HPDE6-E6E7 (cell line): ENCODE data around the gene BSPH1.
"Not testable (repeated sequence)": the region's sequence is repeated elsewhere in the genome, so short reads cannot be mapped to it uniquely, and the experiment has no call there.

ENCODE experiments used
- DNase-seq: peaks from one replicate; pipeline ENCODE4 v3.0.0; 2011; ENCODE audit warnings: missing footprints; ENCODE audit errors: extremely low spot score

The BSPH1 gene, protein sequence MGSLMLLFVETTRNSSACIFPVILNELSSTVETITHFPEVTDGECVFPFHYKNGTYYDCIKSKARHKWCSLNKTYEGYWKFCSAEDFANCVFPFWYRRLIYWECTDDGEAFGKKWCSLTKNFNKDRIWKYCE

DNA sequence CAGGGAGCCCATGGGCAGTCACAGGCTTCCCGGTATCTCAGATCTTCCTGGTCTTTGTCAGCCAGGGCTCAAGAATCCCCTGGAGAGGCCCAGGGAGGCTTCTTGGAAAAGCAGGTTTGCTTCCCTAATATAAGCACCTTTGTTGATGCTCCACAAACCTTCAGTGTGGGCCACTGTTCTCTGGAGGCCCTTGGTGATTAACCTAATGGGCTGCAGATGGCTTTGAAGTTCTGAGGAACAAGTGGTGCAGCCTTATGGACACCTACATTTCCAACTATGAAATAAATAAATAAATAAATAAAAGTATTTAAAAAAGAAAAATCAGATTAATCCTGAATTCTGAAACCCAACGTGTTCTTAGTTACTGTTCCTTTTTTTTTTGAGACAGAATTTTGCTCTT, at the start of gene BSPH1:
TSS of gene BSPH1 (minus strand) at position 101 of the 400 bp plus-strand sequence. CDS start at position 12, 89 bp downstream.
- no peak for DNase-seq

DNA sequence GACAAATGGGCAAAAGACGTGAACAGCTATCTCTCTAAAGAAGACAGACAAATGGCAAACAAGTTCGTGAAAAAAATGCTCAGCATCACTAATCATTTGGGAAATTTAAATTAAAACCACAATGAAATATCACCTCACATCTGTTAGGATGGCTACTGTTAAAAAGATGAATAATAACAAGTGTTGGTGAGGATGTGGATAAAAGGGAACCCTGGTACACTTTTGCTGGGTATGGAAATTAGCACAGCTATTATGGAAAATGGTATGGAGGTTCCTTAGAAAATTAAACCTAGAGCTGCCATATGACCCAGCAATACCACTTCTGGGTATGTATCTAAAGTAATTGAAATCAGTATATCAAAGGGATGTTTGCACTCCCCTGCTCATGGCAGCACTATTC, 44.8 kb upstream of the BSPH1 start:
- DNase-seq: no peak

DNA sequence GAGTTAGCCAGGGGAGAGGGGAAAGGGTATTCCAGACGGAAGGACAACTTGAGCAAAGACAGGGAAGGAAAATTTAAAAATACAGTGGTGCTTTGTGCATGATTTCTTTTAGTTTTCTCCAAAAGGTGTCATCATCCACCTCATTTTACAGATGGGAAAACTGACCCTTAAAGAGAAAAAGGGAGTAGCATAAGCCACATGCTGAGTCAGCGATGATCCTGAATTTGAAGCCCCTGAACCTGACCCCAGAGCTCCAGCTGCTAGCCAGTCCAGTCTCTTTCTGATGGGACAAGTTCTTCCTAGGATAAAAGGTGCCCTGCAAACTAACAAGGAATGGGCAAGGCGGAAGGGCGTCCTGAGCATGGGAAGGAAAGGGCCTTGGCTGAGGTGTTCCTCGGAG, 41.6 kb upstream of the BSPH1 start:
- DNase-seq: no peak

DNA sequence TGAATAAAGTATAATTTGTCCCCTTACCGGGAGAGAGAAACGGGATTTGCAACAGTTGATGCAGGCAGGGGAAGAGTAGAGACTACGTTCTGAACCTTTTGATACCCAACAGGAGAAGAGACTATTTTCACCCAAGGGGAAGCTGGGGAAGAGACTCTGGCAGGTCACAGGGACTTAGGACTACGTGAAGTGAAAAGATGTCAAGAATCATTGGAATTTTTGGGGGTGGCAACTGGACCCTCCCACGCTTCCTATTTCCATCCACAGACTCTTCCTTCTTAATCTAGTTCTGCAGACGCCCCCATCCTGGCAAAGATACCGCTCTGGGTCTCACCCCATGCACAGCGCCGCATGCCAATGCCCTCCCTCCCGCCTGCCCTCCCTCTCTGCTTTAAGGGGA, 38.1 kb upstream of the BSPH1 start:
- no peak for DNase-seq

DNA sequence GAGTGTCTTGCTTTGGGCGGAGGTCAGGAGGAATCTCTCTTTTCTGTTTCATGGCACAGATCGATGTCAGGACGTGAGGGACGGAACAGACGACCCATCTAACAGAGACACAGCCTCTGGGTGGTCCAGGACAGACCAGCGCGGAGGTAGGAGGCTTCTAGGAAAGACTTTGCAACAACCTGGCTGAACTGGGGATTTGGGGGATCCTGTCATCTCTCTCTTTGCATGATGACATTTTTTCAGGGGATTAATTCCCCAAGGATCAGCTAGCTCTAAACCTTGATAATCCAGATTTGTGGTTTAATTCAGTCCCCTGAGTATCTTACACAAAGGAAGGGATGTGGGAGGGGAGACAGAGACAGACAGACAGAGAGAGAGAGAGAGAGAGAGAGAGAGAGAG, 37.5 kb upstream of the BSPH1 start:
- DNase-seq: no peak

DNA sequence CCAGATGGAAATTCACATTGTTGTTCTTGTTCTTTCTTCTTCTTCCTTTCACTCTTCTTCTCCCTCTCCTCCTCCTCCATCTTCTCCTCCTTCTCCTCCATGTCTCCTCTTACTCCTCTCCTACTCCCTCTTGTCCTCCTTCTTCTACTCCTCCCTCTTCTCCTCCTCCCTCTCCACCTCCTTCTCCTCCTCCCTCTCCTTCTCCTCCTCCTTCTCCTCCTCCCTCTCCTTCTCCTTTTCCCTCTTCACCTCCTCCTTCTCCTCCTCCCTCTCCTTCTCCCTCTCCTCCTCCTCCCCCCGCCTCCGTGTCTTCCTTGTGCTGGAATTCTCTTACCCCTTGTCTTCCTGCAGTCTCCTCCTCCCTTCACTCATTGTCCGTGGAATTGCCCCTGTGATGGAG, 33.5 kb upstream of the BSPH1 start:
- no peak for DNase-seq

DNA sequence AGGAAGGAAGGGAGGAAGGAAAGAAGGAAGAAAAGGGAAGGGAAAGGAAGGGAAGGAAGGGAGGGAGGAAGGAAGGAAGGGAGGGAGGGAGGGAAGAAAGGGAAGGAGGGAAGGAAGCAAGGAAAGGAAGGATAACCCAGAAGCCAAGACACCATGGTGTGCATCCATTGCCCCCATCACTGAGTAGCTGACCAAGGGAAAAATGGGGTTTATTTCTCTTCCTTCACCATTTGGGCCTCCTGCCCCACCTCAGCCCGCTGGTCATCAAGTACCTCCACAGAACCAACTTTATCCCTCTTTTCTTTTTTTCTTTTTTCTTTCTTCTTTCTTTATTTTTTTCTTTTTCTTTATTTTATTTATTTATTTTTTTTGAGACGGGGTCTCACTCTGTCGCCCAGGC, 31.5 kb upstream of the BSPH1 start:
- DNase-seq: no peak

DNA sequence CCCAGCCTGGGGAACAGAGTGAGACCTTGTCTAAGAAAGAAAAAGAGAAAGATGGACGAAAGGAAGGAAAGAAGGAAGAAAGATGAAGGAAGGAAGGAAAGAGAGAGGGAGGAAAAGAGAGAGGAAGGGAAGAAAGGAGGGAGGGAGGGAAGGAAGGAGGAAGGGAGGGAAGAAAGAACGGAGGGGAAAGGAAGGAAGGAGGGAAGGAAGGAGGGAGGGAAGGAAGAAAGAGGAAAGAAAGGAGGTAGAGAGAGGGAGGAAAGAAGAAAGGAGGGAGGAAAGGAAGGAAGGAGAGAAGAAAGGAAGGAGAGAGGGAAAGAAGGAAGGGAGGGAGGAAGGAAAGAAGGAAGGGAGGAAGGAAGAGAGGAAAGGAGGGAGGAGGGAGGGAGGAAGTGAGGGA, 31.0 kb upstream of the BSPH1 start:
- no peak for DNase-seq

DNA sequence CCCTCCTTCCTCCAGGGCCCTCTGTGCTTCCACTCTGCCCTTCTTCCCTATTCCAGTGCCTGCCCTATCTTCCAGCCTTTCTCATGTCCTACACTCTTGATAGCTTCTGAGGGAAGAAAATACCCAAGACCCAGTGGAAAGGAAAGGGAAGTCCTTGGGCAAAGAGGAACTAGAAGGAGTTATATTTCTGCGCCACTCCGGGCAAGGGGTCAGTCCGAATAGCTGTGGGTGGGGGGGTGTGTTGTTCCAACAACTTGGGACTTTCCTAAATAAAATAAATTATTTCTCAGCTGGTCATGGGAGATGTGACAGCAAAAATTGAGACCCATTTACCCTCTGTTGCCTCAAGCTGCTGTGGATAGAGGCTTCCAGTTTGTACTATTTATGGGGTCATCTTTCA, 28.7 kb upstream of the BSPH1 start:
- no peak for DNase-seq

DNA sequence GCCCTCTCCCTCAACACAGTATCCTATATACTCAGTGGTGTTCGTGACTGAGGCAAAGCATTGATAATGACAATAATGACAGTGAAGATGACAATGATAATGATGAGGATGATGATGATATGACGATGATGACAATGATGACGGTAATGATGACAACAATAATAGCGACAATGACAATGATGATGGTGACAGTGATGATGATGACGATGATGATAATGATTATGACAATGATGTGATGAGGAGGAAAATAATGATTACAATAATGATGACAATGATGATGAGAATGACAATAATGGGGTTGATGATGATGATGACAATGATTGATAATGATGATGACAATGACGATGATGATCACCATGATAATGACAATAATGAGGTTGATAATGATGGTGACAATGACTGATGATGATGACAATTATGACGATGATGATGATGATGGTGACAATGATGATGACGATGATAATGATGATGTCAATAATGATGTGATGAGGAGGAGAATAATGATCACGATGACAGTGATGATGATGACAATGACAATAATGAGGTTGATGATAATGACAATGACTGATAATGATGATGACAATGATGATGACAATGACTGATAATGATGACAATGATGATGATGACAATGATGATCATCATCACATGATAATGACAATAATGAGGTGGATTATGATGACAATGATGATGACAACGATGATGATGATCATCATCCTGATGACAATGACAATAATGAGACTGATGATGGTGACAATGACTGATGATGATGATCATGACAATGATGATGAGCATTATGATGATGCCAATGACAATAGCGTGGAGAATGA, 19.2 kb upstream of the BSPH1 start:
- DNase-seq: no peak

DNA sequence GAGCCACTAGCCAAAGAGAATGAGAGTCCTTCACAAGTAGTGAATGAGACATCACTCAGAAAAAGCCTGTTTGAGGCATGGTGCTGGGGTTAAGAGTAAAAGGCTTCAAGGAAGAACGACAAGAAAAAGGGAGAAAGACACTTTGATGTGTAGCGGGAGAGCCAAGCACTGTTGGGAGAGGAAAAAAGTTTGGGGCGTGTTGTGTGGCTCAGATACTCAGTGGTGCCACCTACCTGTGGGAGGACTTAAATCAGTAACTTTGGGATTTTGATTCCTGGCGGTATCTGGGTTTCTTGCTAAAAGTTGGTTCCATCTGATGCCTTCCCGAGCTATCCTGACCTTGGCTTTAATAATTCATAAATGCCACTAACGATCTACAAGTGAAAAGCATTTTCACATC, 14.8 kb upstream of the BSPH1 start:
- no peak for DNase-seq

DNA sequence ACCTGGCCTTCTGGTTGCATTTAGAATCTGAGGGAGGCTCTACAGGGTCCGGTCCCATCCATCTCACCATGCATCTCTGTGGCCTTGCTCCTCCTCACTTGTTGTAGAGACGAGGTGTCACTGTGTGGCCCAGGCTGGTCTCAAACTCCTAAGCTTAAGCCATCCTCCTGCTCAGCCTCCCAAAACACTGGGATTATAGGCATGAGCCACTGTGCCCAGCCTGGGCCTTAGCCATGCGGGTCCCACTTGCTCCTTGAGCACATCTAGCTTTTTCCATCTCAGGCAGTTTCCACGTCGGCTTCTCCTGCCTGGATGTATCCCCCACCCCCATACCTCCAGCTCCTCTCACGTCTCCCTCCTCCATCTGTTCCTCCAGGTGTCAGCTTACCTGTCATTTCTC, 12.3 kb upstream of the BSPH1 start:
- no peak for DNase-seq

DNA sequence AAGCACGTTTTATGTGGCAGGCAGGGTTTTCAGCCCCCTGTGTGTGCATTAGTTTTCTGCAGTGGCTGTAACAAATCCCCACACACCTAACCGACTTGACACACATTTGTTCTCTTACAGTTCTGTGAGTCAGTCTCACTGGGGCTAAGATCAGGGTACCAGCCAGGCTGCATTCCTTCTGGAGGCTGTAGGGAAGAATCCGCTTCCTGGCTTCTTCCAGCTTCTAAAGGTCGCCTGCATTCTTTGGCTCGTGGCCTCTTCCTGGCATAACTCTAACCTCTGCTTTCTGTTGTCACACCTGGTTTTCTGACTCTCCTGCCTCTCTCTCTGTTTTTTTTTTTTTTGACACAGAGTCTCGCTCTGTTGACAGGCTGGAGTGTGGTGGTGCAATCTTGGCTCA, 8.9 kb upstream of the BSPH1 start:
- DNase-seq: no peak

DNA sequence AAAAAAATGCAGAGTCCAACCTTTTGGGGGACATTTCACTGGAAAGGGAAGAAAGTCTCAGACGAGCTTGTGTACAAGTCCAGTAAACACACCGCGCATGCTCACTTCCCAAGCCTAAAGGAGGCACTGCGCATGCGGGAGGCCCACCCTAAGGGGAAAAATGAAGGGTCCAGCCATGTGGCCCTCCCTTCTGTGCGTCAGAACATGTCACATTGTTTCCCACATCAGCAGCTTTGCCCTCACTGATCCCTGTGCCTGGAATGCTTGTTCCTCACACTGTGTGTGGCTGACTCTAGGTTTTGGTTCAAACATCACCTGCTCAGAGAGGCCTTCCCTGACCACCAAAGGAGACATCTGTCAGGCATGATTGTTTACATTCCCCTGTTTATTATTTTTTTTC, 6.8 kb upstream of the BSPH1 start:
- no peak for DNase-seq

DNA sequence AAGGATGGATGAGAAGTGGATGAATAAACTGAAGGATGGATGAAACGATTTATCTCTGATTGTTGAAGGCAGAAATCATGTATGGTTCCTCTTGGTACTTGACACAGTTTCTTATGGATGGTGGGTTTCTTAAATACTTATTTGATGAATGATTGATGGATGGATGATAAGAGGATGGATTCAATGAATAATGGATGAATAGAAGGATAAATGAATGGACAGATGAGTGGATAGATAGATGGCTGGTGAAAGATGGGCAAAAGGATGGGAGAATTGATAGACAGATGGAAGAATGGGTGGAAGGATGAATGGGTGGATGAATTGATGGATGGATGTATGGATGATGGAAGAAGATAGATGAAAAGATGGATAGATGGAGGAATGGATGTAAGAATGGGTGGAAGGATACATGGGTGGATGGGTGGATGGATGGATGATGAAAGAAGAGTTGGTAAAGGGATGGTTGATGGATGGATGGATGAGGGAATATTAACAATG, 4.3 kb upstream of the BSPH1 start:
- no peak for DNase-seq

DNA sequence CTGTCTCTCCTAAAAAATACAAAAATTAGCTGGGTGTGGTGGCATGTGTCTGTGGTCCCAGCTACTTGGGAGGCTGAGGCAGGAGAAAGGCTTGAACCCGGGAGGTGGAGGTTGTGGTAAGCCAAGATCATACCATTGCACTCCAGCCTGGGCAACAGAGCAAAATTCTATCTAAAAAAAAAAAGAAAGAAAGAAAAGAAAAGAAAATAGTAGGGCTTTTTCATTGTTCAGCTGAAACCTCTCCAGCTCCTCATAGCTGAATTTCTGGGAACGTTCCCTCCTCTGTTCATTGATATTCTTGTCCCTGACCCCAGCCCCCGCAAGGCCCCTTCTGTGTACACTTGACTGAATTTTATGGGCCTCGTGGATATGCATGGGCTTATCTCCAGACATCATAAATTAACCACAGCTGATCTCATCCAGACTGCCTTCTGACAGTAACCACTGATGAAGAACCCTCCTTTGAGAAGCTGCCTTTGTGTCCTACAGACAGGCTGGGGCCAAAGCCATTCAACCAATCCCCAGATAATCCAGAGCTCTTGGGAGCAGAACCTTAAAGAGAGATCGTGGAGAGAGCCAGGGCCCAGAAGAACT, 2.3 kb upstream of the BSPH1 start, which contains the start of gene ELSPBP1:
TSS of gene ELSPBP1 (plus strand) at position 424 of the 594 bp plus-strand sequence. CDS start 14,036 bp downstream, outside the sequence.
- DNase-seq: no peak

DNA sequence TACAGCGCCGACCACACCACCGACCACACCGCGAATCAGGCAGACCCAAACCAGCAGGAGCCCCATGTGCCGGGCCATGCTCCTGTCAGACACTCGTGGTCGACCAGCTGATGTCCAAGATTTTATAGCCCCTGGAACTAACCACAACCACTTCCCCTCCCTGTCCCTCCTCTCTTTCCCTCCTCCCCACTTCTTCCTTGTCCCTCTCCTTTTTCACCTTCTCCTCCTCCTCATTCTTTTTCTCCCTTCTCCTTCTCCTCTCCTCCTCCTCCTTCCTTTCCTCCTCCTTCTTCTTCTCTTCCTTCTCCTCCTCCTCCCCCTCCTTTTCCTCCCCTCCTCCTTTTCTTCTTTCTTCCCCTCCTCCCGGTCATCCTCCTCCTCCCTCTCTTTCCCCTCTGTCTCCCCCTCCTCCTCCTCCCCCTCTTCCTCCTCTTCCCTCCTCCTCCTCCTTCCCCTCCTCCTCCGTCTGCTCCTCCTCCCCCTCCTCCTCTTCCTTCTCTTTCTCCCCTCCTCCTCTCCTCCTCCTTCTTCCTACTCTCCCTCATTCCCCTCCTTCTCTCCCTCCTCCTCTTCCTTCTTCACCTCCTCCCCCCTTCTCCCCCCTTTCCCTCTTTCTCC, 670 bp downstream of the BSPH1 start:
- no peak for DNase-seq

DNA sequence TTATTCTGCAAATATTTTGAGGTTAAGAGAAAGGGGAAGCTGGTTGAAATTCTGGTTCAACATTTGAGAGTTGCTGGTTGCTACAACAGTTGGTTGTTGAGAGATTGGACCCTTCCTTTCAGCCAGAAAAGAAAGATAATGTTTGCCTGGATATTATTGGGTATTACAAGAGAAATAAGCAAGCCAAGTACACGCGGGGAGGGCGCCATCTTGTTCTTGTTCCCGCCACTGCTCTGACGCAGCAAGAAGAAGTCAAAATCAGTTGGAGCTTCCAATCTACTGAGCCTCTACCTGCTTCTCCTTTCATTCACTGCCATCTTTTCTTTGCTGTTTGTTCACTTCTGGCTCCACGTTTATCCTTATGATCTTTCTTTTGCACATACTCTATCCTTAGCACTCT, 18.4 kb downstream of the BSPH1 start:
- no peak for DNase-seq

DNA sequence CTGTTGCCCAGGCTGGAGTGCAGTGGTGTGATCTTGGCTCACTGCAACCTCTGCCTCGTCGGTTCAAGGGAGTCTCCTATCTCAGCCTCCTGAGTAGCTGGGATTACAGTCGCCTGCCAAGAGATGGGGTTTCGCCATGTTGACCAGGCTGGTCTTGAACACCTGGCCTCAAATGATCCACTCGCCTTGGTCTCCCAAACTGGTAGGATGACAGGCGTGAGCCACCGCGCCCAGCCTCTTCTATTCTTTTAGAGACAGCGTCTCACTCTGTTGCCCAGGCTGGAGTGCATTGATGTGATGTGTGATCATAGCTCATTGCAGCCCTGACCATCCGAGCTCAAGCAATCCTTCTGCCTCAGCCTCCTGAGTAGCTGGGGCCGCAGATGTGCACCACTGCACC, 36.0 kb downstream of the BSPH1 start:
- DNase-seq: not testable (repeated sequence)

DNA sequence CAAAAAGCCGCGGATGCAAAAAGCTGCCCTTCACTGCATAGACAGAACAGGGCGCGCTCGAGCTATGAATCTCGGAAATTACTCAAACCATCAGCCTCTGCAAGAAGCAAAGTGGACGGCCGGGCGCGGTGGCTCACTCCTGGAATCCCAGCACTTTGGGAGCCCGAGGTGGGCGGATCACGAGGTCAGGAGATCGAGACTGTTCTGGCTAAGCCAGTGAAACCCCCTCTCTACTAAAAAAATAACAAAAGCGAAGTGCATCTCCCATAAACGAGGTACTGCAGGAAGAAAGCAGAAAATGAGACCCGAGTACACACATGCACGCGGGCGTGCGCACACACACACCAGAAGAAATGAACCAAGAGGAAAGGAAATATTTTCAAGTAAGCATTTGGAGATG, 39.8 kb downstream of the BSPH1 start:
- not testable (repeated sequence) for DNase-seq

DNA sequence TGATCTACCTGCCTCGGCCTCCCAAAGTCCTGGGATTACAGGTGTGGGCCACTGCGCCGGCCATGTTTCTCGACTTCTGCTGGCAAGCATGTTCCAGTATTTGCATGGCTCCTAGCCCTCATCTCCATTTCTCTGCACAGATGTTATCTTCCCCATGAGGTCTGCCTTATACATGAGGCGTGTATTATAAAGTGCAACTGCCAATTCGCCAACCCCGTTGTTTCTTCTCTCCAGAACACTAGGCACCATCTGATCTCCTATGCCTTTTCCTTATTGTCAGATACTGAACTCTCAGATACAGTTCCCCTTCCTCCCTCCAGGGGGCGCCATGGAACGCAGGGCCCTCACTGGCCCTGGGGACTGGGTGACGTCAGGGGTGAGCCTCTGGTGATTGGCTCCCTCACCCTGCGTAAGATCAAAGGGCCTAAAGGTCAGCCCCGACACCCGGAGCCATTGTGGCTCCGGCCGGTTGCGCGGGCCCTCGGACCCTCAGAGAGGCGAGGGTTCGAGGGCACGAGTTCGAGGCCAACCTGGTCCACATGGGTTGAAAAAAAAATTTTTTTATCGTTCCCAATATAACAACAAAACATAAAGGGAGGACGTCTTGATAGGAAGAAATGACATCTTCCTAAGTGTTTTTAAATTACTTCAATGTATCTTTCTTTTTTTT, 42.0 kb downstream of the BSPH1 start:
- DNase-seq: not testable (repeated sequence)

DNA sequence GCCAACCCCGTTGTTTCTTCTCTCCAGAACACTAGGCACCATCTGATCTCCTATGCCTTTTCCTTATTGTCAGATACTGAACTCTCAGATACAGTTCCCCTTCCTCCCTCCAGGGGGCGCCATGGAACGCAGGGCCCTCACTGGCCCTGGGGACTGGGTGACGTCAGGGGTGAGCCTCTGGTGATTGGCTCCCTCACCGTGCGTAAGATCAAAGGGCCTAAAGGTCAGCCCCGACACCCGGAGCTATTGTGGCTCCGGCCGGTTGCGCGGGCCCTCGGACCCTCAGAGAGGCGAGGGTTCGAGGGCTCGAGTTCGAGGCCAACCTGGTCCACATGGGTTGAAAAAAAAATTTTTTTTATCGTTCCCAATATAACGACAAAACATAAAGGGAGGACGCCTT, 63.4 kb downstream of the BSPH1 start:
- not testable (repeated sequence) for DNase-seq
